RWPE1 (cell line): ENCODE measurements around the gene TXNRD2.
"Not testable (repeated sequence)": the region's sequence is repeated elsewhere in the genome, so short reads cannot be mapped to it uniquely, and the experiment has no call there.

Experiments
- CTCF ChIA-PET: fragments of 350-600 bp; sonication (Branson Sonifier 250); formaldehyde crosslinking; extraction: SDS; loops from one replicate; lab custom pipeline; 2021; lab: Yijun Ruan, JAX
- POLR2A ChIA-PET: fragments of 400-600 bp; formaldehyde crosslinking; extraction: SDS; loops from one replicate; lab custom pipeline; 2020; ENCODE audit warnings: antibody characterized with exemption; ENCODE audit not compliant: low non-redundant PET; lab: Yijun Ruan, JAX
- DNase-seq: peaks from one replicate; pipeline ENCODE4 v3.0.0; 2012; ENCODE audit warnings: low spot score
- H3K27ac ChIP-seq: fragments of 450-650 bp; 2 replicates; pipeline ENCODE4 v1.5.1; 2017
- TF ChIP-seq, protein P1 (sequence below): fragments of 450-650 bp; conservative IDR thresholded peaks from 2 replicates; pipeline ENCODE4 v1.5.1; 2017; ENCODE audit warnings: low read depth, mild to moderate bottlenecking

Gene TXNRD2

DNA sequence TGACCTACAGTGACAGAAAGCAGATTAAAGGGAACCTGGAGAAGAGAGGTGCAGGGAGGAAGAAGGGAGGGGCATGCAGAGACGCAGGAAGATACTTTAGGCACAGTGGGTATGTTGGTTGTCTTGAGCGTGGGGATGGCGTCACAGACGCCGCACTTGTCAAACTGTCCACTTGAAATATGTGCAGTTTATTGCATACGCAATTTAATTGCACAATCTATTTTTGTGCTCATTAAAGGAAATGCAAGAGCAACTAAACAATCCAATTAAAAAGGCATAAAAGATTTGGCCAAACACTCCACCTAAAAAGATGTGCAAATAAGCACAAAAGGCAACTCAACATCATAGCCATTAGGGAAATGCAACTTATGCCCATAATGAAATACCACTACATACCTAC lies 103.7 kb downstream of the TXNRD2 start:
- ChIA-PET CTCF (no interaction called here), POLR2A (no interaction called here)
- TF ChIP-seq, protein P1, sequence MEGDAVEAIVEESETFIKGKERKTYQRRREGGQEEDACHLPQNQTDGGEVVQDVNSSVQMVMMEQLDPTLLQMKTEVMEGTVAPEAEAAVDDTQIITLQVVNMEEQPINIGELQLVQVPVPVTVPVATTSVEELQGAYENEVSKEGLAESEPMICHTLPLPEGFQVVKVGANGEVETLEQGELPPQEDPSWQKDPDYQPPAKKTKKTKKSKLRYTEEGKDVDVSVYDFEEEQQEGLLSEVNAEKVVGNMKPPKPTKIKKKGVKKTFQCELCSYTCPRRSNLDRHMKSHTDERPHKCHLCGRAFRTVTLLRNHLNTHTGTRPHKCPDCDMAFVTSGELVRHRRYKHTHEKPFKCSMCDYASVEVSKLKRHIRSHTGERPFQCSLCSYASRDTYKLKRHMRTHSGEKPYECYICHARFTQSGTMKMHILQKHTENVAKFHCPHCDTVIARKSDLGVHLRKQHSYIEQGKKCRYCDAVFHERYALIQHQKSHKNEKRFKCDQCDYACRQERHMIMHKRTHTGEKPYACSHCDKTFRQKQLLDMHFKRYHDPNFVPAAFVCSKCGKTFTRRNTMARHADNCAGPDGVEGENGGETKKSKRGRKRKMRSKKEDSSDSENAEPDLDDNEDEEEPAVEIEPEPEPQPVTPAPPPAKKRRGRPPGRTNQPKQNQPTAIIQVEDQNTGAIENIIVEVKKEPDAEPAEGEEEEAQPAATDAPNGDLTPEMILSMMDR = no peak

DNA sequence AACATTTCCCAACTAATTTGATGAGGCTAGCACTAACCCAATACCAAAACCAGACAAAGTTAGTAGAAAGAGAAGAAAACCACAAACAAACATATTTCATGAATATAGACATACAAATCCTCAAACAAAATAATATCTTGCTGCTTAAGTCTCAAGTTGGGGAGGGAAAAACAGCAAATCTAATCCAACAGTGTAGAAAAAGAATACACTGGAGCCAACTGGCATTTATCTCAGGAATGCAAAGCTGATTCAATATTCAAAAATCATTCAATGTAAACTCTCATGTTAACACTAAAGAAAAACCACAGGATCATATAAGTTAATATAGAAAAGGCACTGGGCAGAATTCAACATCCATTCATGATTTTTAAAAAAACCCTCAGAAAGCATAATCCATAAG lies 105.1 kb downstream of the TXNRD2 start:
- ChIA-PET CTCF (interaction anchor here (0.6 kb wide), 1 partner anchor 65 kb away, joined by 6 read pairs; no protein-coding TSS in a partner anchor), POLR2A (no interaction called here)
- TF ChIP-seq, protein P1 = no peak
- H3K27ac ChIP-seq = no peak overlapping the region
- DNase-seq = no peak

More for the DNA sequence above, 103.7 kb downstream of the TXNRD2 start:
- H3K27ac ChIP-seq = no peak overlapping the region
- no peak for DNase-seq

DNA sequence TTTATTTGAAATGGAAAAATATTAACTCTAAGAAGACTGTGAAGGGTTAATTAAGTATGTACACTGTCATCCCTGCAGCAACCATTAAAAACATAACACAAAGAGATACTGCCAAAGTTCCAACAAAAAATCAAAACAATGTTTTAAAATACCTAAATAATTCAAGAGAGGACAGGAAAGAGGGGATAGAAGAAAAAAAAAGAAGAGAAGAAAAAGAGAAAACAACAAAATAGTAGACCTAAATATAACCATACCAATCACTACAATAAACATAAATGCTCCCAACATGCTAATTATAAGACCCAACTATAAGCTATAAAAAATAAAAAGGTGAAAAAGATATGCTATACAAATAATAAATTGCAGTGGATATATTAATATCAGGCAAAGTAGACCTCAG lies 107.0 kb downstream of the TXNRD2 start:
- ChIA-PET CTCF (interaction anchor here (0.6 kb wide), 1 partner anchor 85 kb away, joined by 3 read pairs; no protein-coding TSS in a partner anchor), POLR2A (no interaction called here)
- TF ChIP-seq, protein P1 = no peak
- H3K27ac ChIP-seq = no peak overlapping the region
- no peak for DNase-seq

DNA sequence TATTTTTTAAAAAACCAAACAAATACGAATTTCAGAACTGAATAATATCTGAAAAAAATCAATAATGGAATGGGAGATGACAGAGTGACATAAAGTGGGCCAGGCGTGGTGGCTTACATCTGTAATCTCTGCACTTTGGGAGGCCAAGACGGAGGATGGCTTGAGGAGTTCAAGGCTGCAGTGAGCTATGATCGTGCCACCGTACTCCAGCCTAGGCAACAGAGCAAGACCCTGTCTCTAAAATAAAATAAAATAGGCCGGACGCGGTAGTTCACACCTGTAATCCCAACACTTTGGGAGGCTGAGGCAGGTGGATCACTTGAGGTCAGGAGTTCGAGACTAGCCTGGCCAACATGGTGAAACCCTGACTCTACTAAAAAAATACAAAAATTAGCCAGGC lies 108.3 kb downstream of the TXNRD2 start:
- DNase-seq, POLR2A ChIA-PET, H3K27ac ChIP-seq: not testable (repeated sequence)
- CTCF ChIA-PET = interaction anchor here (0.7 kb wide), 1 partner anchor 155 kb away, joined by 3 read pairs; no protein-coding TSS in a partner anchor

DNA sequence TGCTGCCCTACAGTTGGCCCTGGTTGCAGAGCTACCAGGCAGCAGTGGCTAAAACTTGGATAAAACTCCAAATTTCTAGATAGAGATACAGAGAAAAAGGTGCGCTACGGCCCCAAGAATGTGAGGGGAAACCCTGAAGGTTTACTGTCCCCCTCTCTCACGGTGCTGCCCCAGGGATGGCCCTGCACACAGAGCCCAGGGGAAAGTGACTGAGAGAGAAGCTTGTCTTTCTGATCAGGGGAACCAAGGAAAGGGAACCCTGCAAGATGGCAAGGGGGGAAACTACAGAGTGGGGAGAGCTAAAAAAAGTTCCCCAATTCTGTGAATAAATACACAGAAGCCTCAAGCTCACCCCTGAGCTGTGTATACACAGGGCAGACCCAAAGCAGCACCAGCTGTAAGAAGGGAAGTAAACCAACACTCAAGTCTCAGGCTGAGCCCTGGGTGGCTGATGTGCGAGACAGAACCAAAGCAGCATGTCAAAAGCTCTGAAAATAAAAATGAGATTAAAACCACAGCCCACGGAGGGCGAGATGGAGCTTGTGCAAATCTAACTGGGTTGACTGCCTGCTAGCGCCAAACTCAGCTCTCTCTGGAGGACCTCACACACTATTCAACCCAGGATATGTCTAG lies 109.0 kb downstream of the TXNRD2 start:
- ChIA-PET POLR2A (no interaction called here), CTCF (interaction anchor here (0.7 to 1.0 kb wide), 3 partner anchors 12 to 154 kb away, joined by 3 to 7 read pairs (median 5); no protein-coding TSS in a partner anchor)
- DNase-seq = no peak
- TF ChIP-seq, protein P1 = no peak
- peak overlapping the region; percentile 18 for H3K27ac ChIP-seq

DNA sequence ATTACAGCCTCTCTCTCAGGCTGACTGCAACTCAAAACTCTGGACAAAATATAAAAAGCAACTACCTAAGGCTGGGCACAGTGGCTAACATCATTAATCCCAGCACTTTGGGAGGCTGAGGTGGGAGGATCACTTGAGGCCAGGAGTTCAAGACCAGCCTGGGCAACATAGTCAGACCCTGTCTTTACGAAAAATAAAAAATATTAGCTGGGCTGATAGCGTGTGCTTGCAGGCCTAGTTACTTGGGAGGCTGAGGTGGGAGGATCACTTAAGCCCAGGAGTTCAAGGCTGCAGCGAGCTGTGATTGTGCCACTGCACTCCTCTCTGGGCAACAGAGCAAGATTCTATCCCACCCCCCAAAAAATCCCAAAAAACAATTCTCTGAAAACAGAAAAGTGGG lies 109.6 kb downstream of the TXNRD2 start:
- POLR2A ChIA-PET, DNase-seq: not testable (repeated sequence)
- 0 out of 2 replicates have a peak overlapping the region, but pooled peaks have one; percentile 18 for H3K27ac ChIP-seq
- CTCF ChIA-PET = interaction anchor here (0.5 to 1.0 kb wide), 3 partner anchors 11 to 283 kb away, joined by 3 to 7 read pairs (median 5); no protein-coding TSS in a partner anchor

DNA sequence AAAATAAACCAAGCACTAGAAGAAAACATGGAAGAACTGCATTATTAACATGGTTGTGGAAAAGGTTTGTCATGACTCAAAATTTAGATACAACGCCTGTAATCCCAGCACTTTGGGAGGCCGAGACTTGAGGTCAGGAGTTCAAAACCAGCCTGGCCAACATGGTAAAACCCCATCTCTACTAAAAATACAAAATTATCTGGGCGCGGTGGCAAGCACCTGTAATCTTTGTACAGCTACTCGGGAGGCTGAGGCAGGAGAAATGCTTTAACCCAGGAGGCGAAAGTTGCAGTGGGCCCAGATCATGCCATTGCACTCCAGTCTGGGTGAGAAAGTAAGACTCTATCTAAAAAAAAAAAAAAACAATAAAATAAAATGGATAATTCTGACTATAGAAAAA lies 110.6 kb downstream of the TXNRD2 start:
- no peak for DNase-seq
- no peak overlapping the region for H3K27ac ChIP-seq
- CTCF ChIA-PET = no interaction called here
- TF ChIP-seq, protein P1 = no peak
- POLR2A ChIA-PET = no interaction called here
